H9 (cell line): ENCODE data around the gene RACGAP1. TPM values are rescaled to one million over a fixed set of nuclear protein-coding genes. Genes with fewer than 3 reads are reported as not detected.

ENCODE experiments used
- DNase-seq: peaks from one replicate; pipeline ENCODE4 v3.0.0-alpha.2; 2017
- H2AFZ ChIP-seq: one replicate; pipeline ENCODE4 v1.6.1; 2013; ENCODE audit warnings: mild to moderate bottlenecking, low read length, control low read depth, moderate library complexity
- H2AK5ac ChIP-seq: 2 replicates; pipeline ENCODE4 v1.6.1; 2013; ENCODE audit warnings: low read length, control low read depth, mixed read lengths; ENCODE audit not compliant: insufficient read length
- H2BK120ac ChIP-seq: one replicate; pipeline ENCODE4 v1.6.1; 2013; ENCODE audit warnings: low read depth, mild to moderate bottlenecking, low read length, control low read depth, inconsistent platforms; ENCODE audit not compliant: poor library complexity, severe bottlenecking
- H2BK12ac ChIP-seq: 2 replicates; pipeline ENCODE4 v1.6.1; 2013; ENCODE audit warnings: low read length, control low read depth, mixed read lengths, low read depth; ENCODE audit not compliant: insufficient read length
- H2BK15ac ChIP-seq: 2 replicates; pipeline ENCODE4 v1.6.1; 2013; ENCODE audit warnings: low read depth, low read length, control low read depth
- H2BK20ac ChIP-seq: one replicate; pipeline ENCODE4 v1.6.1; 2013; ENCODE audit warnings: low read depth, mild to moderate bottlenecking, low read length, control low read depth, inconsistent platforms; ENCODE audit not compliant: poor library complexity, severe bottlenecking
- H2BK5ac ChIP-seq: 2 replicates; pipeline ENCODE4 v1.6.1; 2013; ENCODE audit warnings: low read length, control low read depth, mixed read lengths; ENCODE audit not compliant: insufficient read length
- H3K14ac ChIP-seq: 2 replicates; pipeline ENCODE4 v1.6.1; 2013; ENCODE audit warnings: low read length, control low read depth; ENCODE audit not compliant: insufficient read depth
- H3K18ac ChIP-seq: 2 replicates; pipeline ENCODE4 v1.6.1; 2013; ENCODE audit warnings: low read depth, mild to moderate bottlenecking, mixed read lengths, low read length, control low read depth; ENCODE audit not compliant: insufficient read length
- H3K23ac ChIP-seq: 2 replicates; pipeline ENCODE4 v1.6.1; 2013; ENCODE audit warnings: low read length, control low read depth, mixed read lengths, low read depth; ENCODE audit not compliant: insufficient read length
- H3K23me2 ChIP-seq: 2 replicates; pipeline ENCODE4 v1.6.1; 2013; ENCODE audit warnings: low read depth, mild to moderate bottlenecking, mixed read lengths, low read length, control low read depth; ENCODE audit not compliant: insufficient read length, poor library complexity, severe bottlenecking
- H3K27ac ChIP-seq: 2 replicates; pipeline ENCODE4 v1.5.1; 2013; ENCODE audit warnings: low read length, control low read depth, mixed read lengths, low read depth; ENCODE audit not compliant: insufficient read length
- H3K27me3 ChIP-seq: 2 replicates; pipeline ENCODE4 v1.6.1; 2013; ENCODE audit warnings: low read length, control low read depth, inconsistent platforms; ENCODE audit not compliant: insufficient read depth
- H3K4ac ChIP-seq: 2 replicates; pipeline ENCODE4 v1.6.1; 2013; ENCODE audit warnings: low read depth, mild to moderate bottlenecking, control low read depth, inconsistent platforms, low read length, moderate library complexity
- H3K4me1 ChIP-seq: 2 replicates; pipeline ENCODE4 v1.6.1; 2013; ENCODE audit warnings: low read length, control low read depth, inconsistent platforms; ENCODE audit not compliant: insufficient read depth
- H3K4me2 ChIP-seq: 2 replicates; pipeline ENCODE4 v1.6.1; 2013; ENCODE audit warnings: low read length, control low read depth, mixed read lengths; ENCODE audit not compliant: insufficient read length, insufficient read depth
- H3K56ac ChIP-seq: 2 replicates; pipeline ENCODE4 v1.6.1; 2013; ENCODE audit warnings: low read depth, mild to moderate bottlenecking, mixed read lengths, low read length, control low read depth; ENCODE audit not compliant: insufficient read length
- H3K79me1 ChIP-seq: 2 replicates; pipeline ENCODE4 v1.6.1; 2013; ENCODE audit warnings: low read depth, mild to moderate bottlenecking, moderate library complexity, low read length, control low read depth, inconsistent platforms; ENCODE audit not compliant: insufficient read depth, poor library complexity, severe bottlenecking
- H3K79me2 ChIP-seq: 2 replicates; pipeline ENCODE4 v1.6.1; 2013; ENCODE audit warnings: low read length, control low read depth, inconsistent platforms; ENCODE audit not compliant: insufficient read depth
- H3K9ac ChIP-seq: 2 replicates; pipeline ENCODE4 v1.6.1; 2013; ENCODE audit warnings: low read length, control low read depth, mixed read lengths; ENCODE audit not compliant: insufficient read length; ENCODE audit errors: extremely low read depth
- H3K9me3 ChIP-seq: one replicate; pipeline ENCODE4 v1.6.1; 2013; ENCODE audit warnings: low read depth, low read length, inconsistent platforms; ENCODE audit not compliant: control insufficient read depth
- H3T11ph ChIP-seq: one replicate; pipeline ENCODE4 v1.6.1; 2013; ENCODE audit warnings: mild to moderate bottlenecking, low read length, control low read depth, inconsistent platforms
- H4K20me1 ChIP-seq: one replicate; pipeline ENCODE4 v1.6.1; 2013; ENCODE audit not compliant: control insufficient read depth, insufficient read length, insufficient read depth
- H4K5ac ChIP-seq: 2 replicates; pipeline ENCODE4 v1.6.1; 2013; ENCODE audit warnings: low read depth, mild to moderate bottlenecking, mixed read lengths, low read length, control low read depth; ENCODE audit not compliant: insufficient read length
- H4K8ac ChIP-seq: replicated peaks from 2 replicates; pipeline ENCODE4 v1.6.1; 2013; ENCODE audit warnings: low read length, control low read depth, mixed read lengths, low read depth; ENCODE audit not compliant: insufficient read length
- H4K91ac ChIP-seq: 2 replicates; pipeline ENCODE4 v1.6.1; 2013; ENCODE audit warnings: low read depth, mild to moderate bottlenecking, moderate library complexity, mixed read lengths, low read length, control low read depth; ENCODE audit not compliant: insufficient read length
- H3K27ac Mint-ChIP-seq, 3 experiments: 2 replicates in 2 of 3; 3 replicates in 1 of 3; pipeline ENCODE4 v1.8.0; 2020 to 2021; ENCODE audit warnings: mixed read lengths in 3 of 3, mild to moderate bottlenecking in 1 of 3, moderate library complexity in 1 of 3
- H3K27me3 Mint-ChIP-seq: 2 replicates; pipeline ENCODE4 v1.8.0; 2021; ENCODE audit warnings: low read depth, mild to moderate bottlenecking, moderate library complexity, mixed read lengths
- H3K36me3 Mint-ChIP-seq, 3 experiments: 2 replicates in 2 of 3; 3 replicates in 1 of 3; pipeline ENCODE4 v1.8.0; 2020 to 2021; ENCODE audit warnings: low read depth in 3 of 3, mixed read lengths in 3 of 3; ENCODE audit not compliant: insufficient read depth in 1 of 3
- H3K4me1 Mint-ChIP-seq, 2 experiments: 2 replicates each; pipeline ENCODE4 v1.8.0; 2020; ENCODE audit warnings: mixed read lengths in 2 of 2
- H3K4me3 Mint-ChIP-seq, 2 experiments: 2 replicates in 1 of 2; 3 replicates in 1 of 2; pipeline ENCODE4 v1.8.0; 2020 to 2021; ENCODE audit warnings: mild to moderate bottlenecking in 2 of 2, mixed read lengths in 2 of 2, moderate library complexity in 1 of 2
- H3K9me3 Mint-ChIP-seq, 2 experiments: 2 replicates in 1 of 2; 3 replicates in 1 of 2; pipeline ENCODE4 v1.8.0; 2020; ENCODE audit warnings: mild to moderate bottlenecking in 2 of 2, mixed read lengths in 2 of 2, moderate library complexity in 1 of 2
- CTCF ChIP-seq: fragments of 200-600 bp; sonication (generic); conservative IDR thresholded peaks from 3 replicates; pipeline ENCODE4 v1.8.0; 2021; ENCODE audit warnings: antibody characterized with exemption, mild to moderate bottlenecking
- WGBS: extraction: QIAGEN DNeasy Blood & Tissue Kit; methylation state at CpG from one replicate; pipeline ENCODE4 v1.1.7; 2013; ENCODE audit warnings: missing lambda C conversion rate, low lambda C conversion rate, mixed read lengths; ENCODE audit not compliant: insufficient read length; ENCODE audit errors: extremely low coverage; 5-methylcytosine and 5-hydroxymethylcytosine counted together
- total RNA-seq: library from RNA; stranded (reverse); gene quantifications from 2 replicates; pipeline ENCODE4 v1.2.1, GENCODE V29; 2021

The RACGAP1 gene
- total RNA-seq, 1 experiment from 2014 or later: 64.8 TPM

DNA sequence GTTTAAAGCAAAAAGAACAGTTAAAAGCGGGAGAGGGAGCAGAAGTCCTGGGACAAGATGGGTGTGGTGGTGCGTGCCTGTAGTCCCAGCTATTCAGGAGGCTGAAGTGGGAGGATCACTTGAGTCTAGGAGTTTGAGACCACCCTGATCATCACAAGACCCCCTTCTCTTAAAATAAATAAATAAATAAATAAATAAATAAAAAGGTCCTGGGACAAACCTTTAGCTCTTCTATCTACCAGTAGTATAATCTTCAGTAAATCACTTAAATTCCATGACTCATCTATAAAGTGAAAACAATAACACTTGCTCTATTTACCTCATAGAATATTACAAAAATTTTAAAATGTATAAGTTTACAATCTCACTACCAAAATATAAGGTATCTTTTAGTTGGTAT is 5.8 kb downstream of the RACGAP1 start:
- Histone ChIP-seq H3K56ac (no peak overlapping the region), H2BK15ac (no peak overlapping the region), H3K4ac (no peak overlapping the region), H3K4me1 (no peaks in the 10 kb centered on the region; the same call in 1 of the 2 replicates), H2BK5ac (no peak overlapping the region), H3K18ac (no peak overlapping the region), H3K79me2 (peaks cover 16% of the 10 kb centered on the region; the same call in 1 of the 2 replicates), H2AK5ac (no peak overlapping the region), H3K27ac (no peak overlapping the region), H3K14ac (no peak overlapping the region), H3K9me3 (no peaks in the 10 kb centered on the region), H3K79me1 (peaks cover 8% of the 10 kb centered on the region), H3T11ph (no peak overlapping the region), H4K5ac (no peak overlapping the region), H3K23ac (no peak overlapping the region), H4K91ac (no peak overlapping the region), H3K4me2 (no peak overlapping the region), H3K23me2 (no peaks in the 10 kb centered on the region), H4K20me1 (no peaks in the 10 kb centered on the region), H2BK120ac (no peak overlapping the region), H3K9ac (no peak overlapping the region), H3K27me3 (no peaks in the 10 kb centered on the region), H2BK12ac (no peak overlapping the region), H2BK20ac (no peak overlapping the region), H4K8ac (no peak overlapping the region), H2AFZ (no peak overlapping the region)
- DNase-seq: no peak
- H3K4me3 Mint-ChIP-seq: no peak overlapping the region
- whole genome bisulfite sequencing: no CpG with 5 or more reads among the region's 2 CpGs
- peaks cover 4 to 13% (median 6%) of the 10 kb centered on the region in 3 experiments; a peak in 5 of 7 replicates for H3K36me3 Mint-ChIP-seq
- H3K27ac Mint-ChIP-seq: peak overlapping the region in 1 of 3 experiments; percentile 28; a peak in 2 of 7 replicates
- peaks cover 18 to 23% of the 10 kb centered on the region in 2 experiments for H3K4me1 Mint-ChIP-seq
- no peaks in the 10 kb centered on the region for H3K27me3 Mint-ChIP-seq
- no peak for TF ChIP-seq CTCF
- H3K9me3 Mint-ChIP-seq: no peaks in the 10 kb centered on the region
